NCI-H146 treated with DMSO at 0.1 percent for 48 hours (cell line): Measurements from ENCODE around the gene KIF21B.

ENCODE experiments used
- DNase-seq: peaks from one replicate; lab custom pipeline; 2025; ENCODE audit not compliant: unreplicated experiment; lab: John Stamatoyannopoulos, UW

KIF21B gene

GRCh38 chr1:201000391-201000790, 23.1 kb downstream of the KIF21B start:
- DNase-seq: no peak

- no peak for DNase-seq
These were observed 23.8 kb downstream of the KIF21B start for GRCh38 chr1:200999667-201000066.

- no peak for DNase-seq
These were observed 25.2 kb downstream of the KIF21B start for GRCh38 chr1:200998323-200998722.

- no peak for DNase-seq
These were observed 31.0 kb downstream of the KIF21B start for GRCh38 chr1:200992382-200993048.

- no peak for DNase-seq
These were observed 32.4 kb downstream of the KIF21B start for GRCh38 chr1:200991097-200991614.

GRCh38 chr1:200990114-200990513, 33.4 kb downstream of the KIF21B start:
- no peak for DNase-seq

- DNase-seq: no peak
These were observed 34.2 kb downstream of the KIF21B start for GRCh38 chr1:200989337-200989736.

GRCh38 chr1:200988693-200989092, 34.8 kb downstream of the KIF21B start:
- no peak for DNase-seq

- no peak for DNase-seq
These were observed 38.0 kb downstream of the KIF21B start for GRCh38 chr1:200985481-200985880.

GRCh38 chr1:200983035-200983561, 40.4 kb downstream of the KIF21B start:
- no peak for DNase-seq

GRCh38 chr1:200982071-200982945, 41.2 kb downstream of the KIF21B start:
- no peak for DNase-seq

GRCh38 chr1:200981278-200981677, 42.2 kb downstream of the KIF21B start:
- DNase-seq: no peak

- no peak for DNase-seq
These were observed 42.6 kb downstream of the KIF21B start for GRCh38 chr1:200980873-200981272.

- no peak for DNase-seq
These were observed 43.1 kb downstream of the KIF21B start for GRCh38 chr1:200980452-200980772.

- DNase-seq: no peak
These were observed 43.7 kb downstream of the KIF21B start for GRCh38 chr1:200979574-200980451.

GRCh38 chr1:200977071-200977754, 46.3 kb downstream of the KIF21B start:
- no peak for DNase-seq

- DNase-seq: no peak
These were observed 46.9 kb downstream of the KIF21B start for GRCh38 chr1:200976634-200977033.

GRCh38 chr1:200975458-200975857, 48.1 kb downstream of the KIF21B start:
- no peak for DNase-seq

- DNase-seq: no peak
These were observed 48.8 kb downstream of the KIF21B start for GRCh38 chr1:200974711-200975110.

- no peak for DNase-seq
These were observed 49.4 kb downstream of the KIF21B start for GRCh38 chr1:200973937-200974657.
